Esophagus muscularis mucosa (tissue), 4 donors: Measurements from ENCODE around the gene LBHD2. TPM values are rescaled to one million over a fixed set of nuclear protein-coding genes. Genes with fewer than 3 reads are reported as not detected.

Experiments used
- DNase-seq: peaks from one replicate; pipeline ENCODE4 v3.0.0-alpha.2; 2017; ENCODE audit errors: extremely low spot score
- H3K27ac ChIP-seq, 4 donors: fragments of 200-600 bp; sonication (generic); replicated peaks in 1 of 4; 1 replicate in 3 of 4; 2 replicates in 1 of 4; pipeline ENCODE4 v1.5.1; 2016 to 2019; ENCODE audit warnings: mild to moderate bottlenecking in 1 of 4
- H3K27me3 ChIP-seq, 4 donors: fragments of 200-600 bp; sonication (generic); one replicate each; pipeline versions ENCODE4 v1.5.1 to v1.6.0; 2016 to 2019
- H3K36me3 ChIP-seq, 4 donors: fragments of 200-600 bp; sonication (generic); one replicate each; pipeline ENCODE4 v1.5.1; 2016 to 2019
- H3K4me1 ChIP-seq, 4 donors: fragments of 200-600 bp; sonication (generic); one replicate each; pipeline ENCODE4 v1.5.1; 2016 to 2019
- H3K4me3 ChIP-seq, 4 donors: fragments of 200-600 bp; sonication (generic); 1 replicate in 2 of 4; 2 replicates in 2 of 4; pipeline ENCODE4 v1.5.1; 2016 to 2019; ENCODE audit warnings: mild to moderate bottlenecking in 4 of 4, moderate library complexity in 1 of 4
- H3K9me3 ChIP-seq, 4 donors: fragments of 200-600 bp; sonication (generic); 1 replicate in 3 of 4; 2 replicates in 1 of 4; pipeline ENCODE4 v1.5.1; 2016 to 2019
- CTCF ChIP-seq, 3 experiments: fragments of 200-600 bp in 2 of 3; fragments of 450-650 bp in 1 of 3; sonication (generic) in 2 of 3; IDR thresholded peaks; one replicate each; pipeline ENCODE4 v1.5.1; 2017 to 2019; ENCODE audit warnings: antibody characterized with exemption in 3 of 3, mild to moderate bottlenecking in 2 of 3, moderate library complexity in 1 of 3
- EP300 ChIP-seq: sonication (generic); formaldehyde crosslinking; IDR thresholded peaks from one replicate; pipeline ENCODE4 v1.6.1; 2017; ENCODE audit warnings: antibody characterized with exemption
- POLR2A ChIP-seq: fragments of 450-650 bp; IDR thresholded peaks from one replicate; pipeline ENCODE4 v1.6.1; 2017; ENCODE audit warnings: antibody characterized with exemption, moderate library complexity, mild to moderate bottlenecking, low read depth
- POLR2AphosphoS5 ChIP-seq, 2 donors: sonication (generic); formaldehyde crosslinking; IDR thresholded peaks; one replicate each; pipeline ENCODE4 v1.6.1; 2017; ENCODE audit warnings: antibody characterized with exemption in 2 of 2
- WGBS: methylation state at CpG from one replicate; pipeline ENCODE4 v1.1.5; 2018; 5-methylcytosine and 5-hydroxymethylcytosine counted together
- intact Hi-C: fragments of 100-400 bp; cut with DNase I; formaldehyde crosslinking; loops from one replicate; pipeline ENCODE4 v1.15.1; 2023
- total RNA-seq, 4 donors: library from RNA; depleted of rRNA; stranded (reverse); fragments of >200 nt; gene quantifications; one replicate each; pipeline versions ENCODE4 v1.1.0 to v1.2.1, GENCODE V29; 2016

Gene LBHD2
- total RNA-seq, 4 donors from 2014 or later, result not detected

GRCh38 chr14:103108749-103109207 is 24.8 kb downstream of the LBHD2 start:
- no peak for TF ChIP-seq POLR2AphosphoS5 (IDR thresholded peaks at IDR 0.05)
- TF ChIP-seq EP300, result no peak
- Histone ChIP-seq H3K4me3 (no peak overlapping the region), H3K9me3 (no peaks in the 10 kb centered on the region), H3K27me3 (peaks cover 0 to 41% (median 13%) of the 10 kb centered on the region in 4 donors), H3K27ac (peak overlapping the region in 3 of 4 donors; percentile 16 to 53 (median 40)), H3K36me3 (no peaks in the 10 kb centered on the region), H3K4me1 (peaks cover 29 to 67% (median 64%) of the 10 kb centered on the region in 4 donors)
- DNase-seq, result no peak
- intact Hi-C loops, result loop anchor here (5.0 kb wide), 2 partner anchors 34 to 79 kb away; no protein-coding TSS in a partner anchor
- 56% methylated on average over 6 of the region's 9 CpGs for WGBS

GRCh38 chr14:103109535-103110441 is 25.8 kb downstream of the LBHD2 start:
- Histone ChIP-seq H3K4me1 (peaks cover 19 to 65% (median 62%) of the 10 kb centered on the region in 4 donors), H3K27me3 (peaks cover 0 to 30% (median 3%) of the 10 kb centered on the region in 4 donors), H3K36me3 (no peaks in the 10 kb centered on the region), H3K9me3 (no peaks in the 10 kb centered on the region), H3K4me3 (peak overlapping the region in 2 of 4 donors; percentile 5 to 18), H3K27ac (peak overlapping the region; percentile 20 to 76 (median 53))
- no peak for DNase-seq
- 41% methylated on average over 11 of the region's 32 CpGs for WGBS
- intact Hi-C loops, result loop anchor here (5.0 kb wide), 2 partner anchors 33 to 78 kb away; no protein-coding TSS in a partner anchor
- TF ChIP-seq EP300 (no peak), POLR2A (no peak), CTCF (IDR thresholded peaks at IDR 0.05) (no peak), POLR2AphosphoS5 (IDR thresholded peaks at IDR 0.05) (no peak)

- intact Hi-C loops, result no loop called here
- no peaks in the 10 kb centered on the region for H3K36me3 ChIP-seq
- peak overlapping the region; percentile 20 to 76 (median 53) for H3K27ac ChIP-seq
- WGBS, result 73% methylated on average over 14 of the region's 14 CpGs
- H3K4me1 ChIP-seq, result peaks cover 22 to 65% (median 62%) of the 10 kb centered on the region in 4 donors
- TF ChIP-seq CTCF (IDR thresholded peaks at IDR 0.05) (no peak), POLR2A (no peak), POLR2AphosphoS5 (IDR thresholded peaks at IDR 0.05) (no peak), EP300 (no peak)
- no peak for DNase-seq
- no peak overlapping the region for H3K4me3 ChIP-seq
- H3K9me3 ChIP-seq, result no peaks in the 10 kb centered on the region
- peaks cover 0 to 21% (median 2%) of the 10 kb centered on the region in 4 donors for H3K27me3 ChIP-seq
Observed at GRCh38 chr14:103110681-103111231, 26.7 kb downstream of the LBHD2 start.

DNA sequence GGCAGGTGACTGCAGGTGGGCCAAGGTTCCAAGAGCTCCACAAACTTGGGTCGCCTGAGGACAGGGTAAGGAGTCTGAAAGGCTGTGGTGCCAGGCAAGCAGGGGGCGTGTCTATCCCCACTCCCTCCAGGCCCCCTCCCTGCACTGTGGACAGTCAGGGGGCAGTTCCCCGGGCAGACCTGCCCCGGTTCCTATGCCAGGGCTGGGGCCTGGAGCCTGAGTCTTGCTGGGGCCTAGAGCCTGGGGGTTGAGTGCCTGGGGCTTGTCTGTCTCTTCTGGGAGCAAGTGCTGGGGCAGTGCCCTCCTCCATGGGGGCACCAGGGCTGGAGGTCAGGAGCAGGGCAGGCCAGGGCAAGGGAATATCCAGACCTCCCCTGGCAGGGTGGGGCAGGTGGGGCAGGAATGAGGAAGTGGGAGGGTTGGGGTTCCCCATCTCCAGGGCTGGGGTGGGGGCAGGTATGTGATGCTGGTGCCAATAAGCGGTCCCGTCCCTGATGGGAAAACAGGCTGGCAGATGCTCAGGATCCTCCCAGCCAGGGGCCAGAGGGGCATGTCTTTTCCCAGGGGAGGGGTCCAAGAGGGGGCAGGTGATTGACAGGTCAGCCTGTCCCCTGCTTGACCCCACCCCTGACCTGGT is 27.3 kb downstream of the LBHD2 start:
- Histone ChIP-seq H3K4me3 (no peak overlapping the region), H3K27ac (peak overlapping the region in 2 of 4 donors; percentile 49 to 76), H3K36me3 (no peaks in the 10 kb centered on the region), H3K9me3 (no peaks in the 10 kb centered on the region), H3K27me3 (peaks cover 0 to 15% (median 2%) of the 10 kb centered on the region in 4 donors), H3K4me1 (peaks cover 22 to 66% (median 62%) of the 10 kb centered on the region in 4 donors)
- DNase-seq, result no peak
- WGBS, result 84% methylated on average over 5 of the region's 6 CpGs
- TF ChIP-seq POLR2AphosphoS5 (IDR thresholded peaks at IDR 0.05), result no peak
- no peak for TF ChIP-seq CTCF (IDR thresholded peaks at IDR 0.05)
- no peak for TF ChIP-seq POLR2A
- TF ChIP-seq EP300, result no peak
- intact Hi-C loops, result no loop called here
